ENCODE measurements around the gene CATSPERZ. TPM values are rescaled to one million over a fixed set of nuclear protein-coding genes. Genes with fewer than 3 reads are reported as not detected.

CATSPERZ gene
- total and polyA plus RNA-seq, 2 of the 13 experiments (the other 11 are each of a cell fraction or from before 2014, with no cell fraction given), result 0.22 to 0.48 TPM

DNA sequence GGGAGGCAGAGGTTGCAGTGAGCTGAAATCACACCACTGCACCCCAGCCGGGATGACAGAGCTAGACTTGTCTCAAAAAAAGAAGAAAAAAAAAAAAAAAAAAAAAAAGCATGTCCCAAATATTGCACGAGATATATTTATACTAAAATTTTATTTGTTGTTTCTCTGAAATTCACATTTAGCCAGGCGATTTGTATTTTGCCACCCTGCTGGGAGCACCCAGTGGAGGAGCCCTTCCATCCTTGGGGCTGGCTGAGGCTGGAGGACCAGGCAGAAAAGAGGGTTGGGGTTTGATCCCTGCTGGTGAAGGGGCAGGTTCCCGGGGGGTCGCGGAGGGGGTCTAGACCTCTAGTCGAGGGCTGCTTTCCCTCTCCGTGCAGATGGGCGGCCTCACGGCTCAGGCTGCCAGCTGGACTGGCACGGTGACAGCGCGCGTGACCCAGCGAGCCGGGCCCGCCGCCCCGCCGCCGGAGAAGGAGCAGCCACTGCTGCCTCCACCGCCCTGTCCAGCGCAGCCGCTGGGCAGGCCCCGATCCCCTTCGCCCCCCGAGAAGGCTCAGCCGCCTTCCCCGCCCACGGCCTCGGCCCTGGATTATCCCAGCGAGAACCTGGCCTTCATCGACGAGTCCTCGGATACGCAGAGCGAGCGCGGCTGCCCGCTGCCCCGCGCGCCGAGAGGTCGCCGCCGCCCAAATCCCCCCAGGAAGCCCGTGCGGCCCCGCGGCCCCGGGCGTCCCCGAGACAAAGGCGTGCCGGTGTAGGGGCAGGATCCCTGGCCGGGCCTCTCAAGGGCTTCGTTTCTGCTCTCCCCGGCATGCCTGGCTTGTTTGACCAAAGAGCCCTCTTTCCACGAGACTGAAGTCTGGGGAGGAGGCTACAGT, 952 bp upstream of the CATSPERZ start (continued):
- TF ChIP-seq, protein P1, sequence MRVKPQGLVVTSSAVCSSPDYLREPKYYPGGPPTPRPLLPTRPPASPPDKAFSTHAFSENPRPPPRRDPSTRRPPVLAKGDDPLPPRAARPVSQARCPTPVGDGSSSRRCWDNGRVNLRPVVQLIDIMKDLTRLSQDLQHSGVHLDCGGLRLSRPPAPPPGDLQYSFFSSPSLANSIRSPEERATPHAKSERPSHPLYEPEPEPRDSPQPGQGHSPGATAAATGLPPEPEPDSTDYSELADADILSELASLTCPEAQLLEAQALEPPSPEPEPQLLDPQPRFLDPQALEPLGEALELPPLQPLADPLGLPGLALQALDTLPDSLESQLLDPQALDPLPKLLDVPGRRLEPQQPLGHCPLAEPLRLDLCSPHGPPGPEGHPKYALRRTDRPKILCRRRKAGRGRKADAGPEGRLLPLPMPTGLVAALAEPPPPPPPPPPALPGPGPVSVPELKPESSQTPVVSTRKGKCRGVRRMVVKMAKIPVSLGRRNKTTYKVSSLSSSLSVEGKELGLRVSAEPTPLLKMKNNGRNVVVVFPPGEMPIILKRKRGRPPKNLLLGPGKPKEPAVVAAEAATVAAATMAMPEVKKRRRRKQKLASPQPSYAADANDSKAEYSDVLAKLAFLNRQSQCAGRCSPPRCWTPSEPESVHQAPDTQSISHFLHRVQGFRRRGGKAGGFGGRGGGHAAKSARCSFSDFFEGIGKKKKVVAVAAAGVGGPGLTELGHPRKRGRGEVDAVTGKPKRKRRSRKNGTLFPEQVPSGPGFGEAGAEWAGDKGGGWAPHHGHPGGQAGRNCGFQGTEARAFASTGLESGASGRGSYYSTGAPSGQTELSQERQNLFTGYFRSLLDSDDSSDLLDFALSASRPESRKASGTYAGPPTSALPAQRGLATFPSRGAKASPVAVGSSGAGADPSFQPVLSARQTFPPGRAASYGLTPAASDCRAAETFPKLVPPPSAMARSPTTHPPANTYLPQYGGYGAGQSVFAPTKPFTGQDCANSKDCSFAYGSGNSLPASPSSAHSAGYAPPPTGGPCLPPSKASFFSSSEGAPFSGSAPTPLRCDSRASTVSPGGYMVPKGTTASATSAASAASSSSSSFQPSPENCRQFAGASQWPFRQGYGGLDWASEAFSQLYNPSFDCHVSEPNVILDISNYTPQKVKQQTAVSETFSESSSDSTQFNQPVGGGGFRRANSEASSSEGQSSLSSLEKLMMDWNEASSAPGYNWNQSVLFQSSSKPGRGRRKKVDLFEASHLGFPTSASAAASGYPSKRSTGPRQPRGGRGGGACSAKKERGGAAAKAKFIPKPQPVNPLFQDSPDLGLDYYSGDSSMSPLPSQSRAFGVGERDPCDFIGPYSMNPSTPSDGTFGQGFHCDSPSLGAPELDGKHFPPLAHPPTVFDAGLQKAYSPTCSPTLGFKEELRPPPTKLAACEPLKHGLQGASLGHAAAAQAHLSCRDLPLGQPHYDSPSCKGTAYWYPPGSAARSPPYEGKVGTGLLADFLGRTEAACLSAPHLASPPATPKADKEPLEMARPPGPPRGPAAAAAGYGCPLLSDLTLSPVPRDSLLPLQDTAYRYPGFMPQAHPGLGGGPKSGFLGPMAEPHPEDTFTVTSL (CRISPR knock-in tag; IDR thresholded peaks at IDR 0.05; ENCODE audit: borderline replicate concordance), result no peak
- 0 out of 2 replicates have a peak, but pooled peaks have one; percentile 26 for TF ChIP-seq ZNF703 (CRISPR knock-in tag; IDR thresholded peaks at IDR 0.05; ENCODE audit: borderline replicate concordance)
- no peak for TF ChIP-seq YEATS2 (CRISPR knock-in tag; IDR thresholded peaks at IDR 0.05; ENCODE audit: borderline replicate concordance)
- TF ChIP-seq HNRNPL (IDR thresholded peaks at IDR 0.05; ENCODE audit: low read depth, low read length), result 0 out of 2 replicates have a peak, but pooled peaks have one; percentile 42
- TF ChIP-seq, protein P2, sequence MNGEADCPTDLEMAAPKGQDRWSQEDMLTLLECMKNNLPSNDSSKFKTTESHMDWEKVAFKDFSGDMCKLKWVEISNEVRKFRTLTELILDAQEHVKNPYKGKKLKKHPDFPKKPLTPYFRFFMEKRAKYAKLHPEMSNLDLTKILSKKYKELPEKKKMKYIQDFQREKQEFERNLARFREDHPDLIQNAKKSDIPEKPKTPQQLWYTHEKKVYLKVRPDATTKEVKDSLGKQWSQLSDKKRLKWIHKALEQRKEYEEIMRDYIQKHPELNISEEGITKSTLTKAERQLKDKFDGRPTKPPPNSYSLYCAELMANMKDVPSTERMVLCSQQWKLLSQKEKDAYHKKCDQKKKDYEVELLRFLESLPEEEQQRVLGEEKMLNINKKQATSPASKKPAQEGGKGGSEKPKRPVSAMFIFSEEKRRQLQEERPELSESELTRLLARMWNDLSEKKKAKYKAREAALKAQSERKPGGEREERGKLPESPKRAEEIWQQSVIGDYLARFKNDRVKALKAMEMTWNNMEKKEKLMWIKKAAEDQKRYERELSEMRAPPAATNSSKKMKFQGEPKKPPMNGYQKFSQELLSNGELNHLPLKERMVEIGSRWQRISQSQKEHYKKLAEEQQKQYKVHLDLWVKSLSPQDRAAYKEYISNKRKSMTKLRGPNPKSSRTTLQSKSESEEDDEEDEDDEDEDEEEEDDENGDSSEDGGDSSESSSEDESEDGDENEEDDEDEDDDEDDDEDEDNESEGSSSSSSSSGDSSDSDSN (CRISPR knock-in tag; IDR thresholded peaks at IDR 0.05), result peak; percentile 40; the same call in 1 of the 2 replicates
- no peak for TF ChIP-seq ZNF720 (CRISPR knock-in tag; IDR thresholded peaks at IDR 0.05)

Data from HepG2 (cell line).